Upper lobe of right lung (tissue), 1 donor: ENCODE measurements around the gene STAMBP. TPM values are rescaled to one million over a fixed set of nuclear protein-coding genes. Genes with fewer than 3 reads are reported as not detected.

ENCODE experiments used
- ATAC-seq: fragments of 200-7000 bp; cut with Tn5 transposase; one replicate; pipeline ENCODE4 v1.9.1; 2020; ENCODE audit warnings: mild to moderate bottlenecking, moderate library complexity
- DNase-seq: peaks from one replicate; pipeline ENCODE4 v3.0.0-alpha.2; 2020
- H3K27ac ChIP-seq: fragments of 200-600 bp; one replicate; pipeline ENCODE4 v1.8.0; 2022
- H3K27me3 ChIP-seq: fragments of 200-600 bp; one replicate; pipeline ENCODE4 v1.8.0; 2022; ENCODE audit warnings: mild to moderate bottlenecking
- H3K36me3 ChIP-seq: fragments of 200-600 bp; one replicate; pipeline ENCODE4 v1.8.0; 2022
- H3K4me1 ChIP-seq: fragments of 200-600 bp; one replicate; pipeline ENCODE4 v1.8.0; 2022
- H3K4me3 ChIP-seq: fragments of 200-600 bp; one replicate; pipeline ENCODE4 v1.8.0; 2022; ENCODE audit warnings: mild to moderate bottlenecking
- H3K9me3 ChIP-seq: fragments of 200-600 bp; one replicate; pipeline ENCODE4 v1.8.0; 2022
- intact Hi-C: fragments of 100-400 bp; cut with DNase I; formaldehyde crosslinking; loops from one replicate; pipeline ENCODE4 v1.11.0; 2022
- total RNA-seq: library from RNA; stranded (reverse); fragmentation: NEBNext Ultra II Directional; extraction: Animal tissue kit (Norgen Biotek cat#: 25700); gene quantifications from one replicate; pipeline ENCODE4 v1.2.1, GENCODE V29; 2021
- TF ChIP-seq, protein P1 (sequence below): fragments of 200-600 bp; IDR thresholded peaks from one replicate; pipeline ENCODE4 v1.8.0; 2022; ENCODE audit warnings: antibody characterized with exemption
- donor health status: DM: no; HTN: yes; CAD: no; lungs with severe emphysema.

The STAMBP gene
- total RNA-seq, 1 donor from 2014 or later = 29.9 TPM

DNA sequence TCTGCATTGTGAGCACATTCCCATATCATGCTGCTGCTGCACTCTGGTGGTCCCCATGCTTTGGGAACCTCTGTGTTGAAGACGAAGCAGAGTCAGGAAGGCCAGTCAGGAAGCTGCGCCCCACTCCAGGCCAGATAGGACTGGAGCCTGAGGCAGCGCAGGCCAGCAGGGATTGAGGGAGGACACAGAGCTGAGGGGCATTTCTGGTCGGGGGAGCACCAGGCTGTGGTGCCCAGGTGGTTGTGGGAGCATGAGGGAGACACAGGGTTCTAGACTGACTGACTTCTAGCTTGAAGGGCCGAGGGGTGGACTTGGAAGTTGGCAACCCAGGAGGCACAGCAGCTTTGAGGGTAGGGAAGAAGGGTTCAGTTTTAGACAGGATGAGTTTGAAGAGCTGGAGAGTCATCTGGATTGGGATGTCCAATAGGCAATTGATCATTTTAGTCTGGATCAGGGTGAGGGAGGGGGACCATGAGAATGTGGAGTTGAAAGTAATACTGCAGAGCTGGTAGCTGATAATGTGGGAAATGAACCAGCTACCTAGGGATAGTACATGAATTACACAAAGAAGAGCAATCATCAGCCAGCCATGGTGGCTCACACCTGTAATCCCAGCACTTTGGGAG is 62.6 kb downstream of the STAMBP start:
- H3K9me3 ChIP-seq = no peaks in the 10 kb centered on the region
- no peaks in the 10 kb centered on the region for H3K36me3 ChIP-seq
- peaks cover under 1% of the 10 kb centered on the region for H3K4me1 ChIP-seq
- H3K27ac ChIP-seq = no peak overlapping the region
- no peak for DNase-seq
- H3K4me3 ChIP-seq = no peak overlapping the region
- TF ChIP-seq, protein P1, sequence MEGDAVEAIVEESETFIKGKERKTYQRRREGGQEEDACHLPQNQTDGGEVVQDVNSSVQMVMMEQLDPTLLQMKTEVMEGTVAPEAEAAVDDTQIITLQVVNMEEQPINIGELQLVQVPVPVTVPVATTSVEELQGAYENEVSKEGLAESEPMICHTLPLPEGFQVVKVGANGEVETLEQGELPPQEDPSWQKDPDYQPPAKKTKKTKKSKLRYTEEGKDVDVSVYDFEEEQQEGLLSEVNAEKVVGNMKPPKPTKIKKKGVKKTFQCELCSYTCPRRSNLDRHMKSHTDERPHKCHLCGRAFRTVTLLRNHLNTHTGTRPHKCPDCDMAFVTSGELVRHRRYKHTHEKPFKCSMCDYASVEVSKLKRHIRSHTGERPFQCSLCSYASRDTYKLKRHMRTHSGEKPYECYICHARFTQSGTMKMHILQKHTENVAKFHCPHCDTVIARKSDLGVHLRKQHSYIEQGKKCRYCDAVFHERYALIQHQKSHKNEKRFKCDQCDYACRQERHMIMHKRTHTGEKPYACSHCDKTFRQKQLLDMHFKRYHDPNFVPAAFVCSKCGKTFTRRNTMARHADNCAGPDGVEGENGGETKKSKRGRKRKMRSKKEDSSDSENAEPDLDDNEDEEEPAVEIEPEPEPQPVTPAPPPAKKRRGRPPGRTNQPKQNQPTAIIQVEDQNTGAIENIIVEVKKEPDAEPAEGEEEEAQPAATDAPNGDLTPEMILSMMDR = no peak
- no peaks in the 10 kb centered on the region for H3K27me3 ChIP-seq
- intact Hi-C loops = no loop called here
- no peak for ATAC-seq

DNA sequence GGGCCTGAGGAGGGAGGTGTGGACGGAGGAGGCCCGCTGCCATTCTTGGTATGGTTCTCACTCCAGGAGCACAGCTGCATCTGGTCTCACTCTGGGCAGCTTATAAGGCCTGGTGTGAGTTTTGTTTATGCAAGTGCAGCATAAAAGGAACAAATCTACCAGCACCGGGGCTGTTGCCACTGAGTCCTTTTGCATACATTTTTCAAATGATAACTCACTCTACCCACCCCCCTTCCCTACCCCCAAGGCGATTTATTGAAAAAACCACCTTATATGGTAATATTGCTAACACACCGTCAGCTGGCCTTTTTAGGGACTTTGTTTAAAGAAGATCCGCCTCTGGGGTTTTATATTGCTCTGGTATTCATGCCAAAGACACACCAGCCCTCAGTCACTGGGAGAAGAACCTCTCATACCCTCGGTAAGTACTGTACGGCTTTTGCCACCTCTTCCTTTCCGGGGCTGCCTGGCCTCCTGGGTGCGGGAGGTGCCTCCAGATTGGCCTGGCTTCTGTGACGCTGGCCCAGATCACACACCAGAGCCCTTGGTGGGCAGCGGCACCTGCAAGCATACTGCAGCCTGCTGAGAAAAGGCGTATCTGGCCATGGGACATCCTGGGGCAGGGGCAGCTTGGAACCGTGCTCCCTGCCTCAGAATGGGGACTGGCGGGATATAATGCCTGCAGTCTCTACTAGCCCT is 64.0 kb downstream of the STAMBP start, which contains the start of gene ACTG2:
Gene ACTG2, plus strand, starts transcription at position 378 of the 699 bp plus-strand sequence. CDS start 8,304 bp downstream, outside the sequence.
- Histone ChIP-seq H3K27me3 (no peaks in the 10 kb centered on the region), H3K36me3 (no peaks in the 10 kb centered on the region), H3K4me3 (peak within 1 kb of the TSS; percentile 25), H3K4me1 (peaks cover 10% of the 10 kb centered on the region), H3K27ac (peak within 1 kb of the TSS; percentile 24), H3K9me3 (no peaks in the 10 kb centered on the region)
- TF ChIP-seq, protein P1 = no peak
- DNase-seq (no peak), ATAC-seq (no peak)
- intact Hi-C loops = no loop called here

DNA sequence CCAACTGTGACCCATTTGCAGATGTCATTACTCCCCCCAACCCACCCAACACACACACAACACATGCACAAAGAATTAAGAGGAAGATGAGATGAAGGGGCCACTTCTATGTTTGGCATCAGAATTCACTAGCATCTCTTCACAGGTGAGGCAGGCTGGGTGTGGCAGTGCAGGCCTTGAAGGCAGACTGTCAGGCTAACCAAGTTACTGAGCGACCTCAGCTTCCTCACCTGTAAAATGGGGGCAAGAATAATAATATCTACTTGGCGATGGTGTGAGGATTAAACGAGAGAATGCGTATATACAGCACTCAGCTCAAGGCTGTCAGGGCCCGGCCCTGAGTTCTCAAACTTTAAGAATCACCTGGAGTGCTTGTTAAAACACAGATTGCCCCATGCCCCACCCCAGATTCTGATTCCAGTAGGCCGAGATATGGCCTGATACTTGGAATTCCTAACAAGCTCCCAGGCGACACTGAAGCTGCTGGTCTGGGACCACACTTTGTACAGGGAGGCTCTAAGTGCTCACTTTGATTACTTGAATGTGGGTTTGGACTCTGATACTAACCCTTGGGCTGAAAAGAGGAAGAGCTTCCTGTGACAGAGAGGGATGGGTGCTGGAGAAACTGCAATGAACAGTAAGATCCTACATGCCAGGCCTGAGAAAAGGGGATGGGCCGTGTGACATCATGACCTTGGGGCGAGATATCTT is 65.2 kb downstream of the STAMBP start:
- ATAC-seq = peak; percentile 64
- peaks cover 10% of the 10 kb centered on the region for H3K4me1 ChIP-seq
- H3K27ac ChIP-seq = no peak overlapping the region
- intact Hi-C loops = no loop called here
- peak overlapping the region; percentile 5 for H3K4me3 ChIP-seq
- TF ChIP-seq, protein P1 = no peak
- H3K9me3 ChIP-seq = no peaks in the 10 kb centered on the region
- H3K27me3 ChIP-seq = no peaks in the 10 kb centered on the region
- DNase-seq = no peak
- no peaks in the 10 kb centered on the region for H3K36me3 ChIP-seq

DNA sequence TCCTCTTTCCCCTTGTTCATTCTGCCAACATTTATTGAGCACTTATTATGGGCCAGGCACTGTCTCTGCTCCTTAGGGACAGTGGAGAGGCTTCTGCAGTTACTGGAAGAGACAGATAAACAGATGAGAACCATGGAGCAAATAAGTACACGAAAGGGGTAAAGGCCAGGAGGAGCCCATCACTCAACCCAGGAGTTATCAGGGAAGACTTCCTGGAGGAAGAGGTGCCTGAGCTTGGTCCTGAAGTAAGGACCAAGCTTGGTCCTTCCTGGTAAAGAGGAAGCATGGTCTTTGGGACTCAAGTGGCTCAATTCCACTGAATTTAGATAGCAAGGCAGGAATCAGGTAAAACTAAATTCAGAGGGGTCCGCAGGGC is 65.7 kb downstream of the STAMBP start:
- Histone ChIP-seq H3K36me3 (no peaks in the 10 kb centered on the region), H3K27ac (no peak overlapping the region), H3K27me3 (no peaks in the 10 kb centered on the region), H3K9me3 (no peaks in the 10 kb centered on the region), H3K4me1 (peaks cover 10% of the 10 kb centered on the region), H3K4me3 (peak overlapping the region; percentile 5)
- TF ChIP-seq, protein P1 = no peak
- intact Hi-C loops = no loop called here
- DNase-seq = no peak
- no peak for ATAC-seq

DNA sequence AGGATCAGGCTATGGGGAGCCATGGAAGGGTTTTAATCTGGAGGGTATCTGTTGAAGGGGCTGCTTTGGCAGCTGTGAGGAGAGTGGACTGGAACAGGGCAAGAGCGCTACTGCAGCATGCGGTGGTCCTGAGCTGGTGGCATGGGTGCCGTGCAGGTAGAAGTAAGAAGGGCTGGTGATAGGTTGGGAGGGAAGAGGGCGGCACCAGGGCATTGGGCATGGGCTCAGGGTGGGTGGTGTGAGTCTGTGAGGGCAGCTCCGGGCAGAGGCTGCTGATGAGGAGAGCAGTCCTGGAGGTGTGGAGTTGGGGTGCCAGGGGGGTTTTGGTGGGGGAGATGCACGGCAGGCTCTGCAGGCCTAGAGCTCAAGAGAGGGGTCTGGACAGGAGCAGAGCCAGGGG is 66.1 kb downstream of the STAMBP start:
- no peaks in the 10 kb centered on the region for H3K36me3 ChIP-seq
- intact Hi-C loops = no loop called here
- no peak overlapping the region for H3K27ac ChIP-seq
- ATAC-seq (no peak), DNase-seq (no peak)
- peaks cover 10% of the 10 kb centered on the region for H3K4me1 ChIP-seq
- H3K9me3 ChIP-seq = no peaks in the 10 kb centered on the region
- peak overlapping the region; percentile 5 for H3K4me3 ChIP-seq
- no peaks in the 10 kb centered on the region for H3K27me3 ChIP-seq
- TF ChIP-seq, protein P1 = no peak
